ENCODE results near the gene MOB3B. TPM values are rescaled to one million over a fixed set of nuclear protein-coding genes. Genes with fewer than 3 reads are reported as not detected.

The MOB3B gene
- polyA plus RNA-seq, 1 of the 3 experiments (the other 2 are of a cell fraction): 0.90 TPM

DNA sequence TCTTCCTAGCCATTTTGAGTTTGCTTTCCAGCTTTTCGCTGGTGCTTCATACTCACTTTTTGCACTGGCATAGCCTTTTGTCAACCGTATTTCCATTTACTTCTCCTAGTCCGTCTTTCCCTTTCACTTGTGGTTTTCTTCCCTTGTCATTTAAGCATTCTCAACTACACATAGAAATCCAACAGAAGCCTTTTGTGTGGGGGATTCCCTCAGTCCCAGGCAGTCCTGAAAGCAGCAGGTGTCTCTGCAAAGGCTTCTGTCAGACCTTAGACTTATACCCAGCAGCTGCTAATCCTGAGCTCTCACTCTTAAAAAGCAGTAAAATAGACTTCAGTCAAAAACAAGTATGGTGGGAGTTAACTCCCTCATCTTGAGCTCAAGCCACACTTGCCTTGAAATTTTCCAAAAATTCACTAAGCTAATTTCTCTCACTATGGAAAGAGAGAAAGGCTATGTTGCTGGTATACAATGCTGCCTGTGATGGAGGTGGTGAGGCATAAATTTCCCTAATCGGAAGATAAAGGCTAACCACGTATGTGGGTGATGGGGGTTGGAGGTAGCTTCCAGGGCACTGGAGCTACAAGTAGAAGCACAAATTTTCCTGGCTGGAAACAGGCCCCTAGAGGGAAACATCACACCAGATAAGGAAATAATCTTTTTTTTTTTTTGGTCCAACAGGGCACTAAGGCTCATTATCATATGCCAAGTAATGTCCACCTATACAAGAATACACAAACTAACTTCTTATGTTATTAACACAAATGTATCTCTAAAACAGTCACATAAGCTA lies 40.3 kb downstream of the MOB3B start:
- 87% methylated on average over 5 of the region's 5 CpGs for WGBS (ENCODE audit: low lambda C conversion rate)
- no peak overlapping the region for H2AFZ ChIP-seq (ENCODE audit: low read depth)
- CTCF ChIA-PET: interaction anchor here (0.9 to 1.4 kb wide), 5 partner anchors 14 to 40 kb away, joined by 3 to 5 read pairs (median 4); partner anchors contain the start of gene MOB3B
- no peaks in the 10 kb centered on the region for H3K9me3 ChIP-seq
- H3K27me3 ChIP-seq (ENCODE audit: insufficient read depth): no peaks in the 10 kb centered on the region
- no peaks in the 10 kb centered on the region for H4K20me1 ChIP-seq (ENCODE audit: insufficient read depth)
- peaks cover 4% of the 10 kb centered on the region for H3F3A ChIP-seq (replicated peaks; ENCODE audit: insufficient read depth)
- TF ChIP-seq ELF1 (IDR thresholded peaks at IDR 0.05) (no peak), FOXJ3 (CRISPR knock-in tag; IDR thresholded peaks at IDR 0.05) (no peak), YY1 (IDR thresholded peaks at IDR 0.05; ENCODE audit: low read depth) (no peak), TAF1 (IDR thresholded peaks at IDR 0.05; ENCODE audit: borderline replicate concordance, low read depth, low read length) (no peak)
- TF ChIP-seq, protein P1, sequence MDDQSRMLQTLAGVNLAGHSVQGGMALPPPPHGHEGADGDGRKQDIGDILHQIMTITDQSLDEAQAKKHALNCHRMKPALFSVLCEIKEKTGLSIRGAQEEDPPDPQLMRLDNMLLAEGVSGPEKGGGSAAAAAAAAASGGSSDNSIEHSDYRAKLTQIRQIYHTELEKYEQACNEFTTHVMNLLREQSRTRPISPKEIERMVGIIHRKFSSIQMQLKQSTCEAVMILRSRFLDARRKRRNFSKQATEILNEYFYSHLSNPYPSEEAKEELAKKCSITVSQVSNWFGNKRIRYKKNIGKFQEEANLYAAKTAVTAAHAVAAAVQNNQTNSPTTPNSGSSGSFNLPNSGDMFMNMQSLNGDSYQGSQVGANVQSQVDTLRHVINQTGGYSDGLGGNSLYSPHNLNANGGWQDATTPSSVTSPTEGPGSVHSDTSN (IDR thresholded peaks at IDR 0.05): no peak
- TF ChIP-seq, protein P2, sequence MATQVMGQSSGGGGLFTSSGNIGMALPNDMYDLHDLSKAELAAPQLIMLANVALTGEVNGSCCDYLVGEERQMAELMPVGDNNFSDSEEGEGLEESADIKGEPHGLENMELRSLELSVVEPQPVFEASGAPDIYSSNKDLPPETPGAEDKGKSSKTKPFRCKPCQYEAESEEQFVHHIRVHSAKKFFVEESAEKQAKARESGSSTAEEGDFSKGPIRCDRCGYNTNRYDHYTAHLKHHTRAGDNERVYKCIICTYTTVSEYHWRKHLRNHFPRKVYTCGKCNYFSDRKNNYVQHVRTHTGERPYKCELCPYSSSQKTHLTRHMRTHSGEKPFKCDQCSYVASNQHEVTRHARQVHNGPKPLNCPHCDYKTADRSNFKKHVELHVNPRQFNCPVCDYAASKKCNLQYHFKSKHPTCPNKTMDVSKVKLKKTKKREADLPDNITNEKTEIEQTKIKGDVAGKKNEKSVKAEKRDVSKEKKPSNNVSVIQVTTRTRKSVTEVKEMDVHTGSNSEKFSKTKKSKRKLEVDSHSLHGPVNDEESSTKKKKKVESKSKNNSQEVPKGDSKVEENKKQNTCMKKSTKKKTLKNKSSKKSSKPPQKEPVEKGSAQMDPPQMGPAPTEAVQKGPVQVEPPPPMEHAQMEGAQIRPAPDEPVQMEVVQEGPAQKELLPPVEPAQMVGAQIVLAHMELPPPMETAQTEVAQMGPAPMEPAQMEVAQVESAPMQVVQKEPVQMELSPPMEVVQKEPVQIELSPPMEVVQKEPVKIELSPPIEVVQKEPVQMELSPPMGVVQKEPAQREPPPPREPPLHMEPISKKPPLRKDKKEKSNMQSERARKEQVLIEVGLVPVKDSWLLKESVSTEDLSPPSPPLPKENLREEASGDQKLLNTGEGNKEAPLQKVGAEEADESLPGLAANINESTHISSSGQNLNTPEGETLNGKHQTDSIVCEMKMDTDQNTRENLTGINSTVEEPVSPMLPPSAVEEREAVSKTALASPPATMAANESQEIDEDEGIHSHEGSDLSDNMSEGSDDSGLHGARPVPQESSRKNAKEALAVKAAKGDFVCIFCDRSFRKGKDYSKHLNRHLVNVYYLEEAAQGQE (IDR thresholded peaks at IDR 0.05; ENCODE audit: low read depth, low read length): no peak
- H3K9me2 ChIP-seq: no peaks in the 10 kb centered on the region
- no peak for DNase-seq
- H3K9ac ChIP-seq: no peak overlapping the region
- H3K4me2 ChIP-seq: no peak overlapping the region
- H3K4me1 ChIP-seq (ENCODE audit: control insufficient read depth in 1 of 2, insufficient read depth in 2 of 2, low read depth in 1 of 2, low read length in 1 of 2): no peaks in the 10 kb centered on the region; a peak in 1 of 4 replicates
- H3K27ac ChIP-seq (ENCODE audit: low read depth in 2 of 2, low read length in 1 of 2): no peak overlapping the region
- no peaks in the 10 kb centered on the region for H3K36me3 ChIP-seq (replicated peaks in 1 of 2; ENCODE audit: control insufficient read depth in 1 of 2, insufficient read depth in 2 of 2, low read length in 1 of 2)
- POLR2A ChIA-PET: interaction anchor here (0.8 kb wide), 1 partner anchor 20 kb away, joined by 3 read pairs; no protein-coding TSS in a partner anchor
- no peaks in the 10 kb centered on the region for H3K79me2 ChIP-seq (ENCODE audit: insufficient read depth)
- H3K4me3 ChIP-seq (ENCODE audit: low read depth in 2 of 2, low read length in 1 of 2): no peak overlapping the region

GRCh38 chr9:27487927-27488326 lies 41.7 kb downstream of the MOB3B start:
- POLR2A ChIA-PET: no interaction called here
- 100% methylated on average over 1 of the region's 1 CpG for WGBS (ENCODE audit: low lambda C conversion rate)
- TF ChIP-seq YY1 (IDR thresholded peaks at IDR 0.05; ENCODE audit: low read depth) (no peak), FOXM1 (IDR thresholded peaks at IDR 0.05; ENCODE audit: low read depth) (no peak), GATA2 (CRISPR knock-in tag; IDR thresholded peaks at IDR 0.05) (no peak), MEF2A (IDR thresholded peaks at IDR 0.05; ENCODE audit: borderline replicate concordance, low read depth) (no peak), SMC3 (IDR thresholded peaks at IDR 0.05; ENCODE audit: low read depth, low read length) (no peak), FOXJ3 (CRISPR knock-in tag; IDR thresholded peaks at IDR 0.05) (no peak)
- Histone ChIP-seq H3K4me2 (no peak overlapping the region), H3F3A (replicated peaks; ENCODE audit: insufficient read depth) (peaks cover 4% of the 10 kb centered on the region), H3K27me3 (ENCODE audit: insufficient read depth) (no peaks in the 10 kb centered on the region), H3K9me3 (no peaks in the 10 kb centered on the region), H3K4me3 (ENCODE audit: low read depth in 2 of 2, low read length in 1 of 2) (no peak overlapping the region), H3K9me2 (no peaks in the 10 kb centered on the region), H2AFZ (ENCODE audit: low read depth) (no peak overlapping the region), H3K4me1 (ENCODE audit: control insufficient read depth in 1 of 2, insufficient read depth in 2 of 2, low read depth in 1 of 2, low read length in 1 of 2) (no peaks in the 10 kb centered on the region; a peak in 1 of 4 replicates), H4K20me1 (ENCODE audit: insufficient read depth) (no peaks in the 10 kb centered on the region), H3K36me3 (replicated peaks in 1 of 2; ENCODE audit: control insufficient read depth in 1 of 2, insufficient read depth in 2 of 2, low read length in 1 of 2) (no peaks in the 10 kb centered on the region), H3K27ac (ENCODE audit: low read depth in 2 of 2, low read length in 1 of 2) (no peak overlapping the region), H3K9ac (no peak overlapping the region), H3K79me2 (ENCODE audit: insufficient read depth) (no peaks in the 10 kb centered on the region)
- no peak for DNase-seq
- CTCF ChIA-PET: no interaction called here
